ENCODE results near the gene MEF2B. TPM values are rescaled to one million over a fixed set of nuclear protein-coding genes. Genes with fewer than 3 reads are reported as not detected.

The MEF2B gene
- under 1 TPM; 0.22 to 1.00 (median 0.23) TPM for polyA plus RNA-seq

DNA sequence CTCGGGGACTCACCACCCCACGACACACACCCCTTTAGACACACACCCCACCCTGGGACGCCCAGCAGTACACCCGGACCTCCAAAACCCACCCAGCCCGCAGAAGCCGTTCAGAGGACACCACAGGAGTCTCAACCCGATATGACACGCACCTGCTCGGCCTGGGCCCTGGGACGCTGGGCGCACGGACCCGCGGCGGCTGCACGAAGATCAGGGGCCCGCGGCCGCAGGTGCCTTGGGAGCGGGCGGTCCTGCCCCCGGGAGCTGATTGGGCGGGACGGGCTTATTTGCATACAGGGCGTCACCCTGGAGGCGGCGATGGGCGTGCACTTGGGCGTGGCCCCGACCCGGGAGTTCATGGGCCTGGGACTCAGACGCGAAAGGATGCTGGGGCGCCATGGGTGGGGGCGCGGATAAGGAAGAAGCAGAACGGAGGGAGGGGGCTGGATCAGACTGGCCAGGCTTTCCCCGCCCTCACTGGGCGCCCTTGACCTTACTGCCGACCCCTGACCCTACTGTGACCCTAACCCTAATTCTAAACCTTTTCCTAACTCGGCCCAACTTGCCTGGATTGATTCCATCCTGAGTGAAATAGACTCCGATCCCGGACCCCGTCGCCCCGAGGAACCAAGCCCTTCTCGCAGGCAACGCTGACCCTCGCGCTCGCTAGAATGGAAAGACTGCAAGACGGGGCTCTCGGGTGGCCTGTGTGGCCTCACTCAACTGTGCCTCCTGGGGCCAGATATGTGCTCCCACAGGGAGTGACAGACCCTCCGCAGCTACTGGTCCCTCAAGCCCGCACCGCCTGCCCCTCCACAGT, at the start of gene MEF2B:
TSS of gene MEF2B (minus strand) at position 211 of the 820 bp plus-strand sequence. CDS start 19,528 bp downstream, outside the sequence.
- H3K27ac ChIP-seq (ENCODE audit: low read depth, low read length) = no peak within 1 kb of the TSS

DNA sequence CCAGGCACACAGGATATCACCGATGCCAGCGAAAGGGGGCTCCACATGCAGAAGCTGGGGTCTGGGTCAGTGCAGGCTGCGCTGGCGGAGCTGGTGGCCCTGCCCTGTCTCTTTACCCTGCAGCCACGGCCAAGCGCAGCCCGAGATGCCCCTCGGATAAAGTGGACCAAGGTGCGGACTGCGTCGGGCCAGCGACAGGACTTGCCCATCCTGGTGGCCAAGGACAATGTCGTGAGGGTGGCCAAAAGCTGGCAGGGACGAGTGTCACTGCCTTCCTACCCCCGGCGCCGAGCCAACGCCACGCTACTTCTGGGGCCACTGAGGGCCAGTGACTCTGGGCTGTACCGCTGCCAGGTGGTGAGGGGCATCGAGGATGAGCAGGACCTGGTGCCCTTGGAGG, 48.8 kb upstream of the MEF2B start:
- no peak overlapping the region for H3K27ac ChIP-seq (ENCODE audit: low read depth, low read length)
- 80 to 89% (median 88%) methylated on average over 21 of the region's 21 CpGs for WGBS, 3 donors

More for the DNA sequence above, at the start of gene MEF2B:
- 12 to 16% (median 14%) methylated on average over 51 to 56 of the region's 56 CpGs for WGBS, 3 donors

DNA sequence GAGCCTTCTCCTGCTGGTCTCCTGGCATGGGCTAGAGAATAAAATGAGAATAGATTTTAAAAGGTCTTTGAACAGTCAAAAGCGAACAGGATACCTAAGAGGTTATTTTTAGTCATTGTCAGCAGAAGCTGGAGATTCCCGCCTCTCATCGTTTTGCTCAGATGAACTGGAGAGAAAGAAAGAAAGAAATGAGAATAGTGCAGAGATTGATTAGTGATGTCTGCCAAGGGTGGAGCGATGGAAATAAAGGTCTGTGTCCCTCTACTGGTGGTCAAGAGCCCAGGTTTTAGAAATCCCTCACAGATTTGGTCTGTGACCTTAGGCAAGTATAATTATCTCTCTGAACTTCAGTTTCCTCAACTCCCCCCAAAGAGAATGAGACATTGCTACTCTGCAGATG, 47.0 kb upstream of the MEF2B start:
- no peak overlapping the region for H3K27ac ChIP-seq (ENCODE audit: low read depth, low read length)
- 49 to 66% (median 59%) methylated on average over 4 of the region's 4 CpGs for WGBS, 3 donors

DNA sequence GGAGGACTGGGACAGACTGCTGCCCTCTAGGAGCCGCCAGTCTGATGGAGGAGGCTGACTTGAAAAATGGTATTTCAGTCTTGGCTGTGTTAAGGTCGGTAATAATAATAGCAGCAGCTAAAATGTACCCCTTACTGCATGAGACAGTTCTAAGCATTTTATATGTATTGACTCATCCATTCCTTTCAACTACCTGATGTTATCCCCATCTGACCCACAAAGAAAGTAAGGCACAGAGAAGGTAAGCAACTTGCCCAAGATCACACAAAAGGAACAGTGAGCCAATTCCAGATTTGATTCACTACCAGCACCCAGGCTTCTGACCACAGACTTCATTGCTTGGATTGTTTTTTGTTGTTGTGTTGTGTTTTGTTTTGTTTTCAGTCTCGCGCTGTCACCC, 45.7 kb upstream of the MEF2B start:
- no peak overlapping the region for H3K27ac ChIP-seq (ENCODE audit: low read depth, low read length)
- 67 to 79% (median 72%) methylated on average over 4 of the region's 4 CpGs for WGBS, 3 donors

DNA sequence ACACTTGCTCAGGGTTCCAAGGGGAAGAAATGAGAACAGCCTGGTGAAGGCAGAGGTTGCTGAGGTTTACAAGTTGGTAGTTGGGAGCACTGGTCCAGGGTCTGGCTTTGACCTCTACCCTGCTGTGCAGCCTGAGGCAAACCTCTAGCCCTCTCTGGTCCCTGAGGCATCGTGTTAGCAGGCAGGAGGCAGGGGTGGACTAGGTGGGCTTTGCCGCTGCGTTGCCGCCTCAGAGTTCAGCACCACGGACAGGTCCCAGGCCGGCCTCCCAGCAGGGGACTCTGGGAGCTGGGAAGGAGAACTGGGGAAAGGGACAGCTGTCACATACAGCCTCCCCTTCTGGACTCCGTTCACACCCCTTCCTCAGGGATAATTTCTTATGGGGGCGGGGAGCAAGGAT, 44.8 kb upstream of the MEF2B start:
- 0 to 3% (median 1%) methylated on average over 8 of the region's 8 CpGs for WGBS, 3 donors
- no peak overlapping the region for H3K27ac ChIP-seq (ENCODE audit: low read depth, low read length)

DNA sequence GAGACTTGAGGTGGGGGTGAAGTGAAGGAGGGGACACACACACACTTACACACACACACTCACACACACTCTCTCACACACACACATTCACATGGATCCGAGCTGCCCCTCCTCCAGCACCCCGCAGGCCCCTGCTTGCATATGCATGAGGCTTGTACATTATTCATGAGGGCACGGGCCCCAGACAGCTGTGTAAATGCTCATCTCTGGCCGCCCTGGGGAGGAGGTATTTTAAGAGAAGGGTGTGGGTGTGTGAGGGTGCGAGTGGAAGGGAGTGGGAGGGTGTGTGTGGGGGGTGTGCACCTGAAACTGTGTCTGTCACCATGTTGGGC, 44.1 kb upstream of the MEF2B start:
- no peak overlapping the region for H3K27ac ChIP-seq (ENCODE audit: low read depth, low read length)
- WGBS, 3 donors = 6 to 8% (median 7%) methylated on average over 5 of the region's 5 CpGs

DNA sequence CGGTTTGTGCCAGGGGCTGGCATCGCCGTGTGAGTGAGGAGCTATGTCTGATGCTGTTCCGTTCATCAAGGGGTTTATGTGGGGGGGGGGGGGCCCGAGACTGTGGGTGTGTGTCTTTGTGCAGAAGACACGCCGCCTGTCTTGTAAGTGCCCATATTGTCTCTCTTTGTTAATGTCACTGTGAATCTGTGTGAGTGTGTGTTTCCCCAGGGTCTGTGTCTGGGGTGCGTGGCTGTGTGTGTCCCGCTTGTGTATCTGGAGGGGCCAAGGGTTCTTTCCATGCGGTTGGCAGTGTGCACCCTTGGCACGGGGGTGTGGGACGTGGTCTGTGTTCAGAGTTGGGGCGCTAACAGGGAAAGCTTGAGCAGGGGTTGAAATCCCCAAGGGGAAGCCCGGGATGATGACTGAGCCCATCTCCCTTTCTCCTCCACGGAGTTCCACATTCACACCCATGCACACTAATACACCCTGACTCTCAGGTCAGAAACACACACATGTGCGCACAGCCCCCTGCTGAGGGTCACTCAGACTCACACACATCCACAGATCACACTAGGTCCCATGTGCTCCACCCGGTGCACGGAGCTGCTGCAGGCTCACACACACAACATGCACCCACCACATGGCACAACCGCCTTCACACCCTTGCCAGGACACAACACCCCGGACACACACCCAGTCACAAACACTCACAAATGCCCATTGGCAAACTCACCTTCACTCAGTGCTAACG, 43.5 kb upstream of the MEF2B start:
- whole genome bisulfite sequencing, 3 donors = 42 to 48% (median 46%) methylated on average over 21 of the region's 21 CpGs
- H3K27ac ChIP-seq (ENCODE audit: low read depth, low read length) = no peak overlapping the region

DNA sequence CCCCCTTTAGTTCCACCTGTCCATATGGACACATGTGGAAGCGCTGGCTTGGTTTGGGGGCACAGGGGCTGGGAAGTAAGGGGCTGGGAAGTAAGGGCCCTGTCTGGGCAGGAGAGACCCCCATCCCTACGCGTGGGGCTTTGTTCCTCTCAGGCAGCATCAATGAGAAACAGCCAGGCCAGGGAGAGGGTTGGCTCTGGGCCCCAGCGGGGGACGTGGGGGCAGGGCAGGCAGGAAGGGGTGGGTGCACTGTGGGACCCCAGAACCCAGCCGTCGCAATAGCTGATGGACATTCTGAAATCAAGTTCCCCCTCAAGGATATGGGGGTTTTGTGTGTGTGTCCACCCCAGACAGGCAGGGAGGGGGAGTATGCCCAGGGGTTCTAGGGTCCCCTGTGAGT, 42.9 kb upstream of the MEF2B start:
- WGBS, 3 donors = 8 to 10% (median 9%) methylated on average over 7 of the region's 7 CpGs

DNA sequence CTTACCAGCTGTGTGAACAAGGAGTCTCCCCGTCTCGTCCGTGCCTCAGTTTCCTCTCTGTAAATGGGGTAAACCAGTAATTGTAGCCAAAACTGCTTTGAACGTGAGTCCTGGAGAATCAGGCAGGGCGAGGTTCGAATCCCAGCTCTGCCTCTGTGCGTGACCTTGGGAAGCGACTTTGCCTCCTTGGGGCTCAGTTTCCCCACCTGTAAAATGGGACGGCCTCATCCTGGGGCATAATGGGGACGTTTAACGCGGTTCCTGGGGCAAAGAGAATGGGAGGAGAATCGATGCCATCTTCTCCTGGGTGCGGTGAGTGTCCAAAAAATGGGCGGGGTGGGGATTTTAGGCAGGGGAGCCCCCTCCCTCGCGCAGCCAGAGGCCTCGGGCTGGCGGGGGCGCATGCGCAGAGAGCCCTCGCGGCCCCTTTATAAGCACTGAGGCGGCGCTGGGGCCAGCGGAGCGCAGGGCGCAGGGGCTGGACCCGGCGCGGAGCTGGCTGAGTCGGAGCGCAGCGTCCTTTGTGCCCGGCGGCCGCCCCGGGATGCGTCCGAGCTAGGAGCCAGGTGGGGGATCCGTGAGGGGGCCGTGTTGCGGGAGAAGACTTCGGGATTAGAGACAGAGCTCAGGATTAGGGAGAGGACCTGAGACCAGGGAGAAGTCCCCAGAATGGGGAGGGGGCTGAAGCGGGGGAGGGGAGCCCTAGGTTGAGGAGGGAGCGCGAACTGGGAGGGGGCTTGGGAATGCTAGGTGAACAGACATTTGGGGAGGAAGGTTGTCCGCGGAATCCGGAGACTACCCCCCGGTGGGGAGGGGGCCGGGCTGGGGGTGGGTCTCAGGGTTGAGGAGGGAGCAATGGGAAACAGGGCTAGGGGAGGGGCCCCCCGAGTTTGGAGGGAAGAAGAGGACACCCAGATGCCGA, 41.7 kb upstream of the MEF2B start, which contains the start of gene NCAN:
TSS of gene NCAN (plus strand) at position 460 of the 922 bp plus-strand sequence. CDS start 4,996 bp downstream, outside the sequence.
- 7 to 9% (median 8%) methylated on average over 46 to 54 of the region's 54 CpGs for WGBS, 3 donors
- H3K27ac ChIP-seq (ENCODE audit: low read depth, low read length) = no peak within 1 kb of the TSS

More for the DNA sequence above, 42.9 kb upstream of the MEF2B start:
- no peak overlapping the region for H3K27ac ChIP-seq (ENCODE audit: low read depth, low read length)

DNA sequence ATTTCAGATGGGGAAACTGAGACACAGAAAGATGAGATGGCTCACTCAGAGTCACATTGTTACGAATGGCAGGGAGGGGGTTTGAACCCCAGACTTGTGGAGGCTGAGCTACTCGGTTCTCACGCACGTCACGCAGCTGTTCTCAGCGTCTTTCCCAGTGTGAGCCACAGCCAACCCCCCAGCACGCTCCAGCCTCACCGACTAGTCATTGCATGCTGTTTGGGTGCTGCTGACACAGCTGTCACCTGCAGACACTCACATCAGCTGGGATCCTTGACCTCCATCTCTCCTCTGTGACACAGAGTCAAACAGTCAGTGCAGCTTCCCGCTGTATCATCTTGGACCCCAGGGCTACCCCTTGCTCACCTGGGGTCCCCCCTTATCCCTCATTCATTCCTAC, 39.3 kb upstream of the MEF2B start:
- WGBS, 3 donors = 54 to 64% (median 63%) methylated on average over 9 of the region's 9 CpGs
- no peak overlapping the region for H3K27ac ChIP-seq (ENCODE audit: low read depth, low read length)

DNA sequence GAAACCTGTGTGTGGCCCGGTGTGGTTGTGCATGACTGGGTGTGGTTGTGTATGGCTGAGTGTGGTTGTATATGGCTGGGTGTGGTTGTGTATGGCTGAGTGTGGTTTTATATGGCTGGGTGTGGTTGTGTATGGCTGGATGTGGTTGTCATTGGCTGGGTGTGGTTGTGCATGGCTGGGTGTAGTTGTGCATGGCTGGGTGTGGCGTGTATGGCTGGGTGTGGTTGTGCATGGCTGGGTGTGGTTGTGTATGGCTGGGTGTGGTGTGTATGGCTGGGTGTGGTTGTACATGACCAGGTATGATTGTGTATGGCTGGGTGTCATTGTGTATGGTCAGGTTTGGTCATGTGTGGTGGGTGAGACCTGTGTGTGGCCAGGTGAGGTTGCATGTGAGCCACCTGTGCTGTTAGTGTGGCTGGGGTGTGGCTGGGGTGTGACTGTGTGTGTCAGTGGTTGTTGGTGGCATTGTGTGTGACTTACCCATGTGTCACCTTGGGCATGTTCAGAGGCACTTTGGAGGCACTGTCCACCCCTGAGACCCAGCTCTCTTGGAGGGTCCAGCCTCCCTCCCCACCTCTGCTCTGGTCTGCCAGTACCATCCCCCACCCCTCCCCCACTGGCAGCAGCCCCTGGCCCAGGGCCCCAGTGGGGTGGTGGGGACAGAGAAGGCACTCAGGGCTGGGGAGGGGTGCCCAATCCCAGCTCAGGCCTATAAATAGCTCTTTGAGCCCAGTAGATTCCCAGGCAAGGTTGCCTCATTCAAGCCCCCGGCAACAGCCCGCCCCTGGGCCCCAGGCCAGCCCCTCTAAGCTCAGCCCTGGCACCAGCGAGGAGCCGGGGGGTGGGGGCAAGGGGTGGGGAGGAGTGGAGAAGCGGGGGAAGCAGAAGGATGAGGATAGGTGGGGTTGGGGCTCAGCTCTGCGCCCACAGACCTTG, 37.8 kb upstream of the MEF2B start:
- H3K27ac ChIP-seq (ENCODE audit: low read depth, low read length) = no peak overlapping the region
- 46 to 58% (median 58%) methylated on average over 8 of the region's 8 CpGs for WGBS, 3 donors

DNA sequence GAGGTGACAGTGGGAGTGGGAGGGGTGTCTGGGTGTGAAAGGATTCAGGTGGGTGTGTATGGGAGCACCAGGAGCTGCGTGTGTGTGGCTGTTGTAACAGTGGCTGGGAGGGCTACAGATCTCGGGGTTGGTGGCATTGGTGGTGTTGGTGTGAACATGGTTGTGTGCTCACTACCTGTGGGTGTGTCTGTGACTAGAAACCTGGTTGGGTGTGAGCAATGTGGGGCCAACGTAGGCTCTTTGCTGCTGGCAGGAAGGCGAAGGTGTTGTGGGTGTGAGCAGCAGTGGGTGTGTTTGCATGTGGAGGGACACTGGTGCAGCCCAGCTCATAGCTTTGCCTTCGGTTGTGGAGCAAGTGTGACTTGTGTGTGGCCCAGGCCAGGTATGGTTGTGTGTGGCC, 36.9 kb upstream of the MEF2B start:
- 55 to 72% (median 64%) methylated on average over 5 of the region's 5 CpGs for WGBS, 3 donors
- no peak overlapping the region for H3K27ac ChIP-seq (ENCODE audit: low read depth, low read length)

DNA sequence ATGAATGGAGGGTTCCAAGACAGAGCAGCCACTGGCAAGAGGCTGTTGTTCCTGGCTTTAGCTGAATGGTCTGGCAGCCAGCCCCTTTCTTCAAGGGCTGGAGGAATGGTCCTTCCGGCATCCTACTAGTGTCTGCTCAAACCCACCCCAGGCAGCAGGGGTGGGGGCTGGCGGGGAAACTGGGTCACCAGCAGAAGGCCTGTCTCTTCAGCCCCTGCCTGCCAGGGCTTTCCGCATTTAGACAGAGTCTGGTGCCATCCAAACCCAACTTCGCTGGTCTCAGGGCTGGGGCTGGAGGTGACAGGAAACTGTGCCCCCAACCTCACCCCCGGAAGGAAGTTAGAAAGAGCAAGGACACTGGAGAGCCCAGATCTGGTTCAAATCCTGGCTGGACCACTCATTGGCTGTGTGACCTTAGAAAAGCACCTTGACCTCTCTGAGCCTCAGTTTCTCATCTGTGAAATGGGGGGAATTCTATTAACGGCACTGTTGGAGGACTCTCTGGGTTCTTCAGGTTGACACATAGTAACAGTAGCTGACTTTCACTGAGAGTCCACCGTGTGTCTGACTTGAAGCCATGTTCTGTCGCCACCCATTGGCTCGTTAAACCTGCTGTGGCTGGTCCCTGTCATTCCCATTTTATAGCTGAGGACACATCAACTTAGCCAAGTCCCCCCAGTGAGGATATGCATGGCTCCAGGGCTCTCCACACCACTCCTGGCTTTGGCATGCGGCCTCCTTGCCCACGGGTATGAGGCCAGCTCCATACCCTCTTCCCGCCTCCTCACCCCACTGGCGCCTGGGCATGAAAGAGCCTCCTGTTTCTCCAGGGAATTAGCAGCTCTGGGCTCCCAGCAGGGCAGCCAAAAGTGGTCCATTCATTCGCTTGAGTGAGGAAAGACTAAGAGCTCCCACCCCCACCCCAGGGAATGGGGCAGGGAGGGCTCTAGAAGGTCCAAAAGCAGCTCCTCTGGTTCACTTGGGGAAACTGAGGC, 35.6 kb upstream of the MEF2B start:
- no peak overlapping the region for H3K27ac ChIP-seq (ENCODE audit: low read depth, low read length)
- 49 to 52% (median 52%) methylated on average over 14 of the region's 14 CpGs for WGBS, 3 donors

DNA sequence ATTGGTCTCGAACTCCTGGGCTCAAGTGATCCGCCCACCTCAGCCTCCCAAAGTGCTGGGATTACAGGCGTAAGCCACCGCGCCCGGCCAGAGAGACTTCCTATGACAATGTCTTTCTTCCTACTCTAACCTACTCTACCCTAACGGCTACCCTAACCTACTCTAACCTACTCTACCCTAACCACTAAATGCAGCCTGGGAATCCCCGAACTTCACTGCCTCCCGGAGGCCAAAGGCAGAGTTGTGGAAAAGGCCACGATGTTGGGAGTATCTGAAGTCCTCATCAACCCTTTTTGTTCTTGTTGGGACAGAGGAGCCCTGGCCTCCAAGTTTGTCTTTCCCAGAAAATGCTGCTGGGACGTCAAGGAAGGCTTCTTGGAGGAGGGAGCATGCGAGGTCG, 34.1 kb upstream of the MEF2B start:
- WGBS, 3 donors = 67 to 72% (median 72%) methylated on average over 13 of the region's 13 CpGs
- H3K27ac ChIP-seq (ENCODE audit: low read depth, low read length) = no peak overlapping the region

DNA sequence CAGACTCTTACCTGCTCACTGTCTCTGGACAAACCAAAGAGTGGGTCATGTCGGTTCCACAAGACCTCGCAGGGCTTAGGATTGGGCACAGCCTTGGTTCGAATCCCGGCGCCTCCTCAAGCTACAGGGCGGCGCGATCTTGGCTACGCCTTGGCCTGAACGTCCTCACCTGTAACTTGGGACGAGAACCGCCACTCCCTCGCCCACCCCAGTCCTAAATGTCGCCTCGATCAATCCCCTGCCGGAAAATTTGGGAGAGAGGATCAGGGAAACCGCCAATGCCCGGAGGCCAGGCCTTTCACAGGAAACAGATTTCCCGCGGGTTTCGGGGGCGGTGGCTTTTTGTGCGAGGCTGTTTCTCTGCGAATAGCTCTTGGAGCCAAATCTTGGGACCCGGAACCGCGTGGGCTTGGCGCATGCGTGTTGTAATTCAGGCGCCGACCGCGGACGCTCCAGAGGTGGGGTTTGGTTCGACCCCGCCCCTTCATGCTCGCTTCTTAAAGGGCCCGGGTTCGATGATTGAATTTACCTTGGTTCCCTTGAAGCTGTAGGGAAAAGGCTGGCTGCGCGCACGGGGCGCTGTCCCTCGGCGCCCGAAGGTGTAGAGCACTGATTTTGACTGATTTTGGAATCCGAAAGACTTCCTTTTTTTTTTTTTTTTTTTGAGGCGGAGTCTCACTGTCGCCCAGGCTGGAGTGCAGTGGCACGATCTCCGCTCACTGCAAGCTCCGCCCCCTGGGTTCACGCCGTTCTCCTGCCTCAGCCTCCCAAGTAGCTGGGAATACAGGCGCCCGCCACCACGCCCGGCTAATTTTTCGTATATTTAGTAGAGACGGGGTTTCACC, 33.2 kb upstream of the MEF2B start, which contains the start of gene NR2C2AP:
TSS of gene NR2C2AP (minus strand) at position 403 of the 845 bp plus-strand sequence. CDS start at position 49, 354 bp downstream.
- no peak within 1 kb of the TSS for H3K27ac ChIP-seq (ENCODE audit: low read depth, low read length)
- WGBS, 3 donors = 5 to 7% (median 6%) methylated on average over 58 to 60 of the region's 60 CpGs

DNA sequence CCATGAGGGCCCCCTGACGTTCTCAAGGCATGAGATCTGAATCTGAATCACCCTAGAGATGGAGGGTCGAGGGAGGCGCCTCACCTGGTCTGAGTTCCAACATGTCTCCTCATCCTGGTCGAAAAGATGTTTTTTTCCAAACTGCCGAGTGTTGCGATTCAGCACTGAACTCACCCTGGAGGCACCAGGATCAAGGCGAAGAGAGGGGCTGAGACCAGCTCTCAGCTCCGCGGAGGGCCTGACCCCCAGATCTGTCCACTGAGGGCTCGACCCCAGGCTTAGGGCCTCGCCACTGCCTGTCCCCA, 32.6 kb upstream of the MEF2B start:
- H3K27ac ChIP-seq (ENCODE audit: low read depth, low read length) = no peak overlapping the region
- 13 to 18% (median 15%) methylated on average over 11 of the region's 11 CpGs for WGBS, 3 donors
